Measurements from ENCODE around the gene FTO.

GRCh38 chr16:53915452-53916160 lies 211.7 kb downstream of the FTO start:
- no peak for TF ChIP-seq CTCF (conservative IDR thresholded peaks at IDR 0.05)
- no peak for TF ChIP-seq ZFX (IDR thresholded peaks at IDR 0.05)
